Stimulated activated CD8-positive, alpha-beta memory T cell treated with anti-CD3 and anti-CD28 coated beads, Interleukin-4, amount 100 ng/mL, for 1 hour (primary cell): ENCODE results near the gene CENPVL3.
"Not testable (repeated sequence)": the region's sequence is repeated elsewhere in the genome, so short reads cannot be mapped to it uniquely, and the experiment has no call there.

ENCODE experiments used
- DNase-seq, 2 donors: peaks; one replicate each; pipeline ENCODE4 v3.0.0-alpha.2; 2020; ENCODE audit warnings: low read depth in 2 of 2, low spot score in 1 of 2

The CENPVL3 gene

GRCh38 chrX:51618241-51619155, at the start of gene CENPVL3:
TSS of gene CENPVL3 (minus strand) at chrX:51618912. CDS start at chrX:51618873, 39 bp downstream.
- not testable (repeated sequence) for DNase-seq

- DNase-seq = no peak
Observed at GRCh38 chrX:51665981-51666380, 47.3 kb upstream of the CENPVL3 start.

GRCh38 chrX:51643377-51643776, 24.7 kb upstream of the CENPVL3 start:
- DNase-seq = no peak

GRCh38 chrX:51641421-51642021, 22.8 kb upstream of the CENPVL3 start:
- no peak for DNase-seq

GRCh38 chrX:51636511-51636910, 17.8 kb upstream of the CENPVL3 start:
- not testable (repeated sequence) for DNase-seq

- DNase-seq = peak in 1 of 2 donors; percentile 0
Observed at GRCh38 chrX:51614353-51615012, 4.2 kb downstream of the CENPVL3 start.

DNA sequence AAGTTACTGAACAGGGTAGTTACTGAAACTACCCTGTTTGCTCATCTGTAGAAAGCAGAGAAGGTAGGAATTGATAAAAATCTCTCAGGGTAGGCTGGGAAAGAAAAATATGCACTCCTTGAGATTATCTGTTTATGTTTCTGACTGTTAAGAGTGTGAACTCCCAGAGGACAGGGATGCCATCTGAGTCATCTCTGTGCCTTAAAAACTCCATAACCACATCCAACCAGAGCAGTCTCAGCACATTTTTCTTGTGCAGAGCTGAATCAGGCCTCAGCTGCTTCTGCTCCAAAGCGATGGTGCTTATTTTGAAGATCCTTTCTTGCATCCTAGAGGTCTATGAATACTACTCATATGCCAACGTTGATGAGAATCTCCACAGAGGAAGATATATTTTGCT, 9.9 kb downstream of the CENPVL3 start:
- DNase-seq = no peak

- no peak for DNase-seq
Observed at GRCh38 chrX:51608126-51608525, 10.6 kb downstream of the CENPVL3 start.

DNA sequence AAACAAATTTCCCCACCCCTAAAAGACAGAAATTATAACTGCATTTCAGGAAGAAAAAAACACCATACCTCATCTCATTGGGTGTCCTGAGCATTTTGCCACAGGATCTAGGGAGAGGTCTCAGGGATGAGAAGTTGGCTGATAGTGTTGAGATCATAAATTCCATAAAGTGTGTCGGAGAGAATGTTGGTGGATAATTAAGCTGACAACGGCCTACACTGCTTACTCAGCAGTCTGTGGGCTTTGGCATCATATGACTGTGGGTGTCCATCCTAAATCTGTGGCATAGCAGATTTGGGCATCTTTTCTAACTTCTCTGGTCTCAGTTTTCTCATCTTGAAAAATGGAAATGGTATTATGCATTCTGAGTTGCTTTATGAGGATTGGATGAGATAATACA, 12.3 kb downstream of the CENPVL3 start:
- no peak for DNase-seq

- DNase-seq = no peak
Observed at GRCh38 chrX:51598899-51599298, 19.8 kb downstream of the CENPVL3 start.

GRCh38 chrX:51571874-51572273, 46.8 kb downstream of the CENPVL3 start:
- no peak for DNase-seq

- no peak for DNase-seq
Observed at GRCh38 chrX:51569561-51569960, 49.2 kb downstream of the CENPVL3 start.

- no peak for DNase-seq
Observed at GRCh38 chrX:51568586-51568985, 50.1 kb downstream of the CENPVL3 start.
